ENCODE results near the gene RIPK3.
A peak's percentile ranks its signal among the peaks of the same experiment; 100 is the strongest.

The RIPK3 gene

GRCh38 chr14:24321212-24321975, 18.4 kb downstream of the RIPK3 start:
- DNase-seq (ENCODE audit: low read depth), result no peak
- no peak for TF ChIP-seq CTCF (IDR thresholded peaks at IDR 0.05; ENCODE audit: insufficient read depth, low read depth, low read length, missing control alignments)
- no peak overlapping the region for H3K4me3 ChIP-seq (ENCODE audit: low read length)

- no peak overlapping the region for H3K4me3 ChIP-seq (ENCODE audit: low read length)
- DNase-seq (ENCODE audit: low read depth), result peak; percentile 65
- no peak for TF ChIP-seq CTCF (IDR thresholded peaks at IDR 0.05; ENCODE audit: insufficient read depth, low read depth, low read length, missing control alignments)
These were observed 22.5 kb downstream of the RIPK3 start for GRCh38 chr14:24317141-24317928.

GRCh38 chr14:24316597-24316950, 23.2 kb downstream of the RIPK3 start:
- no peak for TF ChIP-seq CTCF (IDR thresholded peaks at IDR 0.05; ENCODE audit: insufficient read depth, low read depth, low read length, missing control alignments)
- DNase-seq (ENCODE audit: low read depth), result no peak
- H3K4me3 ChIP-seq (ENCODE audit: low read length), result no peak overlapping the region

GRCh38 chr14:24315807-24316596, 23.8 kb downstream of the RIPK3 start:
- no peak for DNase-seq (ENCODE audit: low read depth)
- no peak overlapping the region for H3K4me3 ChIP-seq (ENCODE audit: low read length)
- no peak for TF ChIP-seq CTCF (IDR thresholded peaks at IDR 0.05; ENCODE audit: insufficient read depth, low read depth, low read length, missing control alignments)

GRCh38 chr14:24315243-24315806, 24.5 kb downstream of the RIPK3 start:
- H3K4me3 ChIP-seq (ENCODE audit: low read length), result no peak overlapping the region
- TF ChIP-seq CTCF (IDR thresholded peaks at IDR 0.05; ENCODE audit: insufficient read depth, low read depth, low read length, missing control alignments), result no peak
- no peak for DNase-seq (ENCODE audit: low read depth)

GRCh38 chr14:24314377-24315193, 25.2 kb downstream of the RIPK3 start:
- TF ChIP-seq CTCF (IDR thresholded peaks at IDR 0.05; ENCODE audit: insufficient read depth, low read depth, low read length, missing control alignments), result no peak
- H3K4me3 ChIP-seq (ENCODE audit: low read length), result no peak overlapping the region
- peak; percentile 52 for DNase-seq (ENCODE audit: low read depth)

All from epithelial cell of esophagus (primary cell).